NCI-H1048 (cell line): ENCODE results near the gene CYP24A1.

Experiments used
- DNase-seq: peaks from one replicate; lab custom pipeline; 2025; lab: John Stamatoyannopoulos, UW

Gene CYP24A1

GRCh38 chr20:54155736-54156317, 18.0 kb downstream of the CYP24A1 start:
- no peak for DNase-seq

GRCh38 chr20:54154439-54154838, 19.3 kb downstream of the CYP24A1 start:
- DNase-seq = no peak

GRCh38 chr20:54153847-54154246, 19.9 kb downstream of the CYP24A1 start:
- no peak for DNase-seq

DNA sequence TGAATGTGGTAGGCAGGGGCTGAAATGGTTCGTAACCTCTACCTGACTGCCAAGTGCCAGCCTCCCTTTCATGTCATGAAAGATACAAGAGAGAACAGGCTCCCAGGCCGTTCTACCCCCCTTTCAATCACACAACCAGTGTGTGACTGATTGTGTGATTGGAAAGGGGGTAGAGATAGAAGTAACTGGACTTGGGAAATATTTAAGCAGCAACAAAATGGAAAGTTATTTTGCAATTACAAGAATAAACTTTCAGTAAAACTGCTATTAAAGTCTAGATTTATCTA, 20.8 kb downstream of the CYP24A1 start:
- DNase-seq = no peak

GRCh38 chr20:54152227-54153040, 21.4 kb downstream of the CYP24A1 start:
- no peak for DNase-seq

GRCh38 chr20:54151511-54152226, 22.1 kb downstream of the CYP24A1 start:
- DNase-seq = no peak

GRCh38 chr20:54151075-54151439, 22.7 kb downstream of the CYP24A1 start:
- no peak for DNase-seq

GRCh38 chr20:54149765-54150264, 24.0 kb downstream of the CYP24A1 start:
- DNase-seq = no peak

DNA sequence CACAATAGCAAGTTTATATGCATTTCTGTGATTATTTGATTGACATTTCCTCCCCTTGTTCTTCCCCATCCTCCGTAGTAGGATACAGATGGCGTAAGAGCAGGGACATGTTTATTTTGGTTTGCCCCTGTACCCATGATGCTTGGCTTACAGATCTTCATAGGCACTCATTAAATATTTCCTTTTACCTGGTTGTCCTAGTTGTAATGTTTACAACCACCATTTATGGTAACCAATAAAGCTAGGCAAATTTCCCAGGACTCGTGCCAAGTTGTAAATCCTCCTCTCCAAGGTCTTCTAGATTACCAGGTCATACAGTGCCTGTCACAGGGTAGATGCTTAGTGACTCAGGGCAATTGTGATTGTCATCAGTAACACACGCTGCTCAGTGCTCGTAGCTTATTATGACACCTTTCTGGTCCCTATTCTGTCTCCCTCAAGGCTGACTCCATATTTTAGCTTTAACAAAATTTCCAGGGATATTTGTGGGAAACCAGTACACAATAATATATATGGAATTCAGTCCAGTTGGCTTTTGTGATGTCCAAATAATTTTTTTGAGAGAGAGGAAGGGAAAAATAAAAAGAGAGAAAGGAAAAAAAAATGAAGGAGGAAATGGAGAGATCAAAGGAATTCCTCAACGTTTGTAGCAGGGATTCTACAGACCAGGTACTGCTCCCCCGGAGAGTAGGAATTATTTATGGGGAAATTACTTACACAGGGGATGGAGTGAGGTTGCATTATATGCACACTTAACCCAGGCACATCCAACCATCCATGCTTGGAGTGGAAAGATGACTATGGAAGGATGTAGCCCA, 24.6 kb downstream of the CYP24A1 start:
- DNase-seq = peak; percentile 77

DNA sequence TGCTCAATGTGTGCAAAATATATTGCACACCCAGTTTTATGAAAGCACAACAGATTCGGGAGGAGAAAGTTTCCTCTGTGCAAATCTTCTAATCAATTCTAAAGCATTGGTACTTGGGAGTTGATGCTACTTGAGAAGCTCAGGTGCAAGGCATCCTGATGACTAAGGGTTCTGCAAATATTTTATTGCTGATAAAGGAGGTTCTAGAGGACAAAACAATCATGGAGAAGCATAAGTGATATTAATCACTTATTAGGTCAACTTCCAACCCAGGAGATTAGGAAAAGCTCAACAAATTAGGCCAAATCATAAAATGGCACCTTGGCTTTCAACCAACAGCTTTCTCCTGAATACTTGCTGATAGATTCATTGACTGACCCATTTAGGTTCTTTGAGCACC, 27.1 kb downstream of the CYP24A1 start:
- DNase-seq = no peak

GRCh38 chr20:54144847-54145414, 28.9 kb downstream of the CYP24A1 start:
- no peak for DNase-seq

- no peak for DNase-seq
Observed at GRCh38 chr20:54140927-54141566, 32.7 kb downstream of the CYP24A1 start.

DNA sequence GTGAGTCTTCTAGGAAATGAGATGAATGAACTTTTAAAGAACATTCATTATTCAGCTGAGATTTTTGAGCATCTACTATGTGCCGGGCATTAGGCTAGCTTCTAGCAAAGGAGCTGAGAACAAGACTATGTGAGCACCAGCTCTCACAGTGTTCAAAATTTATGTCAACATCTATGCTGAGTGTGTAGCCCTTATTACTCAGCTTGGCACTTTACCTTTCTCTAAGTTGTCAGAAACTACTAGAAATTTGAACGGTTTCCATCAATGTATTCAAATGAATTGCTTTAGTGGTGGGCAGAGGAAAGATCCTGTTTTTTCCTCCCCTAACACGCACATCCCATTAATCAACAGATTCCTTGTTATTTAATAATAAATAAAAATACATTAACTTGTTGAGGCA, 33.3 kb downstream of the CYP24A1 start:
- no peak for DNase-seq

DNA sequence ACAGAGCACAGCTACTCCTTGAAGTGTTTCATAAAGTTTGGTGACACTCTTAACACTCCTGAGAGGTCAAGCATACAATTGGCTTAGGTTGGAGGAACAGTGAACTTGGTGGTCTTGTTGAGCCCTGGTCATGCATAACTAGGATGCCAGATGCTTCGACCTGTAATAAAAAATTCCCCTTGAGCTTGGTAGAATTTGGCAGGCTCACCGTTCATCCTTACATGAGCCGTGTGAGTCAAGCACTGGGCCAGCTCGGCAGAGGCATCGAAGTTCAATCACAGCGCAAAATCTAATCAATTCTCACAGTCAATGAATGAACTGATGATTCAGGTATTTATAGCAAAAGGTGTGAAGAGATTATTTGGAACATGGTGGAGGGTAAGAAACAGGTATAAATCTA, 33.7 kb downstream of the CYP24A1 start:
- no peak for DNase-seq

- no peak for DNase-seq
Observed at GRCh38 chr20:54139188-54139587, 34.6 kb downstream of the CYP24A1 start.

- DNase-seq = no peak
Observed at GRCh38 chr20:54138427-54138826, 35.4 kb downstream of the CYP24A1 start.

GRCh38 chr20:54137115-54137514, 36.7 kb downstream of the CYP24A1 start:
- DNase-seq = no peak

GRCh38 chr20:54134445-54135220, 39.2 kb downstream of the CYP24A1 start:
- no peak for DNase-seq

DNA sequence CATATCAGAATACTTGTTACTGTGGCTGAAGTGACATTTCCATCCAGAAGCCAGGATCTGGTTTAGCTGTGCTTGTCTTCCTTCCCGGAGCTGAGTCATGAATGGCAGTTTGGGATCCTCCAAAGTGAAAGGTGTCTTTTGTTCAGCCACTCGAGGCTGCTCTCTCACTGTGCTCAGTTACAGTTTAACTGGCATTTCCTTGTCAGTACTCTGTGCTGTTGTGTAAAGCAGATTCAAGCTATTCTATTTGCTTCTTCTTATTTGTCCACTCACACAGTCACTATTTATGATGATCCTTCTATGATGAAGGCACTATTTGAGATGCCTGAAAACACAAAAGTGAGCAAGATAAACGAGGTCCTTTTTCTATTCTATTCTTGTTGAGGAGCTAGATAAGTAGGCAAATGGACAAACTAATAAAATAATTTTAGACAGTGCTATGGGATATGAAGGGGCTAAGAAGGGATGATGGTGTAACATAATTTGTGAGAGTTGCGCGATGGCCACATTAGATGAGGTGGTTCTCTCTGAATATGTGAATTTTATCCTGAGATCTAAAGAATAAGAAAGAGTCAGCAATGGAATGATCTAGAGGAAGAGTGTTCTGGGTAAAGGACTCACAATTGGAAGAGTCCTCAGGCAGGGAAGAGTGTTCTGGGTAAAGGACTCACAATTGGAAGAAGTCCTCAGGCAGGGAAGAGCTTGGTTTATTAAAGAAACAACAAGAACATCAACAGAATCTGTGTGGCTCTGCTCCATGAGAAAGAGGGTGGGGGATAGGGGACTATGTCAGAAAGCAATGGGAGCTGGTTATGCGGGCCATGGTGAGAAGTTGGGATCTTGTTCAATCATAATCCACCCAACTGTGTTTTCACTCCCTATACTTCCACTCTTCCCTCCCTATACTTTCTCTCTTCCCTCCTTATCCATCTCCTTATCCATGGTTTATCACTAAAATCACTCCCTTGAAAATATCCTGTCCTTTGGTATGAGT, 40.1 kb downstream of the CYP24A1 start:
- DNase-seq = no peak
